ENCODE results near the gene TRAF4.
A peak's percentile ranks its signal among the peaks of the same experiment; 100 is the strongest.
"Not testable (repeated sequence)": the region's sequence is repeated elsewhere in the genome, so short reads cannot be mapped to it uniquely, and the experiment has no call there.

TRAF4 gene

GRCh38 chr17:28734712-28735241 lies 9.0 kb upstream of the TRAF4 start:
- Histone ChIP-seq H2BK15ac (replicated peaks; ENCODE audit: low read depth) (no peak overlapping the region), H3K9ac (ENCODE audit: low read length) (no peak overlapping the region), H4K5ac (ENCODE audit: low read length) (no peak overlapping the region), H3K4me2 (ENCODE audit: low read length) (no peak overlapping the region), H3K27ac (ENCODE audit: low read depth, low read length) (no peak overlapping the region), H3K79me1 (ENCODE audit: low read length) (no peaks in the 10 kb centered on the region), H3K23ac (ENCODE audit: low read length) (no peak overlapping the region), H3K27me3 (ENCODE audit: insufficient read depth, low read length, poor library complexity) (no peaks in the 10 kb centered on the region), H3K4ac (ENCODE audit: low read depth, low read length) (no peak overlapping the region), H2AK5ac (ENCODE audit: low read length) (no peak overlapping the region), H2BK120ac (ENCODE audit: low read depth, low read length) (no peak overlapping the region), H3K79me2 (ENCODE audit: control insufficient read depth, insufficient read depth, low read length) (no peaks in the 10 kb centered on the region), H2BK5ac (ENCODE audit: low read length) (no peak overlapping the region), H4K8ac (ENCODE audit: low read depth, low read length) (no peak overlapping the region), H3K18ac (ENCODE audit: low read length) (no peak overlapping the region), H3K56ac (ENCODE audit: low read length) (no peak overlapping the region), H3K36me3 (ENCODE audit: control insufficient read depth, insufficient read depth, low read length) (no peaks in the 10 kb centered on the region), H3K4me3 (ENCODE audit: low read length) (no peak overlapping the region), H3K4me1 (ENCODE audit: control insufficient read depth, low read depth, low read length) (no peaks in the 10 kb centered on the region)
- no peak for DNase-seq
- WGBS (ENCODE audit: extremely low coverage, insufficient coverage, low lambda C conversion rate), result no CpG with 5 or more reads among the region's 10 CpGs

- Histone ChIP-seq H4K5ac (ENCODE audit: low read length) (no peak overlapping the region), H3K79me1 (ENCODE audit: low read length) (no peaks in the 10 kb centered on the region), H2BK15ac (replicated peaks; ENCODE audit: low read depth) (no peak overlapping the region), H3K27ac (ENCODE audit: low read depth, low read length) (no peak overlapping the region), H2AK5ac (ENCODE audit: low read length) (no peak overlapping the region), H4K8ac (ENCODE audit: low read depth, low read length) (no peak overlapping the region), H2BK120ac (ENCODE audit: low read depth, low read length) (no peak overlapping the region), H3K4me1 (ENCODE audit: control insufficient read depth, low read depth, low read length) (no peaks in the 10 kb centered on the region), H3K9ac (ENCODE audit: low read length) (no peak overlapping the region), H3K27me3 (ENCODE audit: insufficient read depth, low read length, poor library complexity) (no peaks in the 10 kb centered on the region), H3K56ac (ENCODE audit: low read length) (no peak overlapping the region), H3K23ac (ENCODE audit: low read length) (no peak overlapping the region), H3K4me2 (ENCODE audit: low read length) (no peak overlapping the region), H2BK5ac (ENCODE audit: low read length) (no peak overlapping the region), H3K4ac (ENCODE audit: low read depth, low read length) (no peak overlapping the region), H3K4me3 (ENCODE audit: low read length) (no peak overlapping the region), H3K36me3 (ENCODE audit: control insufficient read depth, insufficient read depth, low read length) (no peaks in the 10 kb centered on the region), H3K79me2 (ENCODE audit: control insufficient read depth, insufficient read depth, low read length) (no peaks in the 10 kb centered on the region), H3K18ac (ENCODE audit: low read length) (no peak overlapping the region)
- peak; percentile 60 for DNase-seq
- whole genome bisulfite sequencing (ENCODE audit: extremely low coverage, insufficient coverage, low lambda C conversion rate), result no CpG with 5 or more reads among the region's 5 CpGs
These were observed 8.5 kb upstream of the TRAF4 start for GRCh38 chr17:28735242-28735722.

GRCh38 chr17:28735913-28736769 lies 7.7 kb upstream of the TRAF4 start:
- not testable (repeated sequence) for H3K18ac ChIP-seq (ENCODE audit: low read length); H3K4me1 ChIP-seq (ENCODE audit: control insufficient read depth, low read depth, low read length); H3K56ac ChIP-seq (ENCODE audit: low read length); H3K79me1 ChIP-seq (ENCODE audit: low read length); H3K4ac ChIP-seq (ENCODE audit: low read depth, low read length); H2BK120ac ChIP-seq (ENCODE audit: low read depth, low read length); H4K8ac ChIP-seq (ENCODE audit: low read depth, low read length); H3K9ac ChIP-seq (ENCODE audit: low read length); H3K79me2 ChIP-seq (ENCODE audit: control insufficient read depth, insufficient read depth, low read length); H2BK15ac ChIP-seq (replicated peaks; ENCODE audit: low read depth); H3K36me3 ChIP-seq (ENCODE audit: control insufficient read depth, insufficient read depth, low read length); H2AK5ac ChIP-seq (ENCODE audit: low read length); H4K5ac ChIP-seq (ENCODE audit: low read length); H3K4me3 ChIP-seq (ENCODE audit: low read length); H3K23ac ChIP-seq (ENCODE audit: low read length); DNase-seq; H3K27me3 ChIP-seq (ENCODE audit: insufficient read depth, low read length, poor library complexity); H2BK5ac ChIP-seq (ENCODE audit: low read length); H3K4me2 ChIP-seq (ENCODE audit: low read length); H3K27ac ChIP-seq (ENCODE audit: low read depth, low read length)
- no CpG with 5 or more reads among the region's 8 CpGs for WGBS (ENCODE audit: extremely low coverage, insufficient coverage, low lambda C conversion rate)

- Histone ChIP-seq H3K4me3 (ENCODE audit: low read length) (no peak overlapping the region), H4K8ac (ENCODE audit: low read depth, low read length) (no peak overlapping the region), H2BK5ac (ENCODE audit: low read length) (no peak overlapping the region), H3K56ac (ENCODE audit: low read length) (no peak overlapping the region), H3K79me2 (ENCODE audit: control insufficient read depth, insufficient read depth, low read length) (no peaks in the 10 kb centered on the region), H3K4ac (ENCODE audit: low read depth, low read length) (no peak overlapping the region), H3K9ac (ENCODE audit: low read length) (no peak overlapping the region), H3K27ac (ENCODE audit: low read depth, low read length) (no peak overlapping the region), H3K27me3 (ENCODE audit: insufficient read depth, low read length, poor library complexity) (no peaks in the 10 kb centered on the region), H3K18ac (ENCODE audit: low read length) (no peak overlapping the region), H4K5ac (ENCODE audit: low read length) (no peak overlapping the region), H3K4me1 (ENCODE audit: control insufficient read depth, low read depth, low read length) (no peaks in the 10 kb centered on the region), H3K4me2 (ENCODE audit: low read length) (no peak overlapping the region), H2AK5ac (ENCODE audit: low read length) (no peak overlapping the region), H3K23ac (ENCODE audit: low read length) (no peak overlapping the region), H3K36me3 (ENCODE audit: control insufficient read depth, insufficient read depth, low read length) (no peaks in the 10 kb centered on the region), H2BK15ac (replicated peaks; ENCODE audit: low read depth) (no peak overlapping the region), H2BK120ac (ENCODE audit: low read depth, low read length) (no peak overlapping the region), H3K79me1 (ENCODE audit: low read length) (no peaks in the 10 kb centered on the region)
- DNase-seq, result no peak
- no CpG with 5 or more reads among the region's 12 CpGs for WGBS (ENCODE audit: extremely low coverage, insufficient coverage, low lambda C conversion rate)
These were observed 6.5 kb upstream of the TRAF4 start for GRCh38 chr17:28737316-28737715.

- no peak for DNase-seq
- H3K56ac ChIP-seq (ENCODE audit: low read length), result no peak overlapping the region
- no peaks in the 10 kb centered on the region for H3K36me3 ChIP-seq (ENCODE audit: control insufficient read depth, insufficient read depth, low read length)
- H3K4me1 ChIP-seq (ENCODE audit: control insufficient read depth, low read depth, low read length), result no peaks in the 10 kb centered on the region
- H2BK120ac ChIP-seq (ENCODE audit: low read depth, low read length), result no peak overlapping the region
- no peak overlapping the region for H3K9ac ChIP-seq (ENCODE audit: low read length)
- no peak overlapping the region for H3K18ac ChIP-seq (ENCODE audit: low read length)
- H2AK5ac ChIP-seq (ENCODE audit: low read length), result no peak overlapping the region
- no peak overlapping the region for H2BK15ac ChIP-seq (replicated peaks; ENCODE audit: low read depth)
- H3K23ac ChIP-seq (ENCODE audit: low read length), result no peak overlapping the region
- H3K4me3 ChIP-seq (ENCODE audit: low read length), result no peak overlapping the region
- H3K79me2 ChIP-seq (ENCODE audit: control insufficient read depth, insufficient read depth, low read length), result no peaks in the 10 kb centered on the region
- no peak overlapping the region for H4K8ac ChIP-seq (ENCODE audit: low read depth, low read length)
- no peaks in the 10 kb centered on the region for H3K79me1 ChIP-seq (ENCODE audit: low read length)
- no peak overlapping the region for H3K4ac ChIP-seq (ENCODE audit: low read depth, low read length)
- H4K5ac ChIP-seq (ENCODE audit: low read length), result no peak overlapping the region
- H3K27ac ChIP-seq (ENCODE audit: low read depth, low read length), result no peak overlapping the region
- H3K4me2 ChIP-seq (ENCODE audit: low read length), result no peak overlapping the region
- H3K27me3 ChIP-seq (ENCODE audit: insufficient read depth, low read length, poor library complexity), result no peaks in the 10 kb centered on the region
- H2BK5ac ChIP-seq (ENCODE audit: low read length), result no peak overlapping the region
- no CpG with 5 or more reads among the region's 22 CpGs for WGBS (ENCODE audit: extremely low coverage, insufficient coverage, low lambda C conversion rate)
These were observed 5.8 kb upstream of the TRAF4 start for GRCh38 chr17:28737770-28738679.
